Activated naive CD4-positive, alpha-beta T cell treated with anti-CD3 and anti-CD28 coated beads, Interleukin-2, amount 50 U/mL, for 72 hours (primary cell): ENCODE measurements around the gene LMO7. TPM values are rescaled to one million over a fixed set of nuclear protein-coding genes. Genes with fewer than 3 reads are reported as not detected.

Experiments
- ATAC-seq, 2 donors: fragments of 150-1000 bp; cut with Tn5 transposase; 2 replicates each; pipeline ENCODE4 v1.10.0; 2021; ENCODE audit warnings: mild to moderate bottlenecking in 2 of 2, moderate library complexity in 2 of 2
- DNase-seq, 2 donors: peaks; one replicate each; pipeline ENCODE4 v3.0.0; 2021 to 2022; ENCODE audit warnings: low spot score in 2 of 2
- H3K27ac Mint-ChIP-seq, 2 donors: one replicate each; pipeline ENCODE4 v1.8.0; 2022; ENCODE audit warnings: mild to moderate bottlenecking in 2 of 2, mixed read lengths in 2 of 2
- H3K36me3 Mint-ChIP-seq, 2 donors: one replicate each; pipeline ENCODE4 v1.8.0; 2022; ENCODE audit warnings: mixed read lengths in 2 of 2
- H3K9me3 Mint-ChIP-seq, 2 donors: one replicate each; pipeline ENCODE4 v1.8.0; 2022; ENCODE audit warnings: mixed read lengths in 2 of 2
- total RNA-seq, 2 donors: library from RNA; stranded (reverse); gene quantifications; one replicate each; pipeline ENCODE4 v1.2.3, GENCODE V29; 2022

The LMO7 gene
- total RNA-seq, 2 donors from 2014 or later: 12.5 to 31.1 TPM

- ATAC-seq: no peak
- peaks cover 0 to 32% of the 10 kb centered on the region in 2 donors for H3K36me3 Mint-ChIP-seq
- H3K27ac Mint-ChIP-seq: no peak overlapping the region
- H3K9me3 Mint-ChIP-seq: peaks cover 20 to 25% of the 10 kb centered on the region in 2 donors
- no peak for DNase-seq
Measured at GRCh38 chr13:75745387-75745786, 109.3 kb downstream of the LMO7 start.

DNA sequence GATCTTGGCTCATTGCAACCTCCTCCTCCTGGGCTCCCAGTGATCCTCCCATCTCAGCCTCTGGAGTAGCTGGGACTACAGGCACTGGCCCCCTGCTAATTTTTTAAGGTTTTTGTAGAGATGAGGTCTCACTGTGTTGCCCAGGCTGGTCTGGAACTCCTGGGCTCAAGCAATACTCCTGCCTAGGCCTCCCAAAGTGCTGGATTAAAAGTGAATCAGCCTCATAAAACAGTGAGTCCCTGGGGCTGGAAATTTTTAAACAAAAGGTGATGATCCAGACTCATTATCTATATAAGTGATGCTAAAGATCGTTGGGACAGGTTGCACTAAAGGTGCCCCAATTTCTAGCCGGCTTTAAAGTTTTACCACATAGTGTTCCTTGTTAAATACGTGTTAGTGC, 112.7 kb downstream of the LMO7 start:
- Mint-ChIP-seq H3K27ac (no peak overlapping the region), H3K9me3 (peaks cover 10 to 27% of the 10 kb centered on the region in 2 donors), H3K36me3 (peaks cover 4 to 27% of the 10 kb centered on the region in 2 donors)
- ATAC-seq (no peak), DNase-seq (no peak)

DNA sequence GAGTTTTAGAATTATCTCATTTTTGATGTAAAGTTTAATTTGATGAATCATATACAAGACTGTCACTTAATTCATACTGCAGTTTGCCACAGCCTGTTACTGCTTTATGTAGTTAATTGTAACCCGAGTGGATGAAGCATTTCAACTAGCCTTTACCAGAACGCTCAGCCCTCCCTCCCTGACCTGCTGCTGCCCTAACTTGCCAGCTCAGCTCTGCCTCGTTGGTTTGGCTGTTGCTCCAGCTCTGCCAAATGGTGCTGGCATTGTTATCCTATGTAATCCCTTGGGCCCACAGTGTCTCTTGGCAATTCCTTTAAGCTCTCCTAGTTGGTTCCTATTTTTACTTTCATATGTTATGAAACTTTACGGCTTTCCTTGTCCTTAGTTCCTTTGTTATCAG, 113.3 kb downstream of the LMO7 start:
- DNase-seq (no peak), ATAC-seq (no peak)
- no peak overlapping the region for H3K27ac Mint-ChIP-seq

GRCh38 chr13:75751350-75751749, 115.2 kb downstream of the LMO7 start:
- Mint-ChIP-seq H3K36me3 (peaks cover 13 to 39% of the 10 kb centered on the region in 2 donors), H3K9me3 (peaks cover 4 to 35% of the 10 kb centered on the region in 2 donors), H3K27ac (no peak overlapping the region)
- no peak for DNase-seq
- no peak for ATAC-seq

More for the DNA sequence above, 113.3 kb downstream of the LMO7 start:
- peaks cover 8 to 31% of the 10 kb centered on the region in 2 donors for H3K36me3 Mint-ChIP-seq
- H3K9me3 Mint-ChIP-seq: peaks cover 14 to 32% of the 10 kb centered on the region in 2 donors

GRCh38 chr13:75752826-75753225, 116.7 kb downstream of the LMO7 start:
- no peak for ATAC-seq
- no peak overlapping the region for H3K27ac Mint-ChIP-seq
- H3K9me3 Mint-ChIP-seq: peaks cover 4 to 44% of the 10 kb centered on the region in 2 donors
- H3K36me3 Mint-ChIP-seq: peaks cover 13 to 45% of the 10 kb centered on the region in 2 donors
- DNase-seq: no peak

GRCh38 chr13:75754936-75755335, 118.8 kb downstream of the LMO7 start:
- peaks cover 13 to 63% of the 10 kb centered on the region in 2 donors for H3K36me3 Mint-ChIP-seq
- H3K9me3 Mint-ChIP-seq: peaks cover 4 to 49% of the 10 kb centered on the region in 2 donors
- ATAC-seq (no peak), DNase-seq (no peak)
- no peak overlapping the region for H3K27ac Mint-ChIP-seq

DNA sequence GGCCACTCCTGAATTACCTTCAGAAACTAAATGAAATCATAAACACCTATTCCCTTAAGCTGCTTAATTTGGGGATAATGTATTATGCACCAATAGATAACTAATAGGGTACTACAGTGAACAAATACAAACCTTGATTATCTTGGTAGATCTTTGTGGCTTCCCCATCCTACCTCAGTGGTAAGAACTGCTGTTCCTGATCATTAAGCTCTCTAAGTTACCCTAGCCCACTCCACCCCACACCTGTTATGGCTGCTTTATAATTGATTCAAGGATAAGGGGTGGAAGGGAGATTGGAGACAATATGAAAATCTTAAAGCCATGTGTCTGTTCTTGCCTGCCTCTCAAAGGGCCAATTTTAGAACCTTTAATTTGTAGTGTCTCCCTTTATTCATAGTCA, 121.2 kb downstream of the LMO7 start:
- Mint-ChIP-seq H3K27ac (no peak overlapping the region), H3K9me3 (peaks cover 4 to 49% of the 10 kb centered on the region in 2 donors), H3K36me3 (peaks cover 13 to 67% of the 10 kb centered on the region in 2 donors)
- ATAC-seq (no peak), DNase-seq (no peak)

- no peak overlapping the region for H3K27ac Mint-ChIP-seq
- H3K9me3 Mint-ChIP-seq: peaks cover 0 to 33% of the 10 kb centered on the region in 2 donors
- peaks cover 5 to 52% of the 10 kb centered on the region in 2 donors for H3K36me3 Mint-ChIP-seq
- ATAC-seq: no peak
- DNase-seq: no peak
Measured at GRCh38 chr13:75759531-75759930, 123.4 kb downstream of the LMO7 start.

DNA sequence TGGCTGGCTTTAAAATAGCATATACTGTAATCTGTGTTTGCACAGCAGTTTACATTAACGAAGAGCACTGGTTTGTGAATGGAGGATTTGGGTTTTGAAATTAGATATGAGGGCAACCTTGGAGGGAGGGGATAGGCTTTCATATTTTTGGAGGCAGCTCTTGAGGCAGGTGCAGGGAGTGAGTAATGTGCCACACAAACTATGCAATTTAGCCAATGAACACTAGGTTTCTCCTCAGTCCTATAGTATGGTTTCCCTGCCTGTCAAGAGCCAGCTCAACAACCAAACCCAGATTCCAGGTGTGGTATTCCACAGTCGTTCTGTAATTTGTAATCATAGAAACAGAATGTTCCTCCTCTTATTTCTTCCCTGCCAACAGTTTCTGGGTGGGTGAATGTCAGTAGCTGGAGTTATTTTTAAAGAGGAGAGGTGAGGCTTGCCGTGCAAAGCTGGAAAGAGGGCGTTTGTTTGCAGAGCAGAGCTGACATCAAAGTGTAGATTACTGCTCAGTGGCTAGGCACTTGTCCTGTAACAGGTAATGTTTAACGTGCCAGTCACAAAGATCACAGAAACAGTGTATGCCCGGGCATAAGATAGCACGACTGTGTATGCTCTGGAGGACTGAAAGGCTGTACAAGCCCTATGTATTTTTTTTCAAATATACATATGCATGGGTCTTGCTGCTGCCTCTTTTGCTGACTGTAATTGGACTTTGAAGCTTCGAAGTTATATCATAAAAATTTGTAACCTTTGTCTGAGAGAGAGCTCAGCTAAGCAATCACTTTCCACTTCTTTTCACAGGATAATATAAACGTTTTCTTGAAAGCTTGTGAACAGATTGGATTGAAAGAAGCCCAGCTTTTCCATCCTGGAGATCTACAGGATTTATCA, 124.2 kb downstream of the LMO7 start:
- peaks cover 0 to 27% of the 10 kb centered on the region in 2 donors for H3K9me3 Mint-ChIP-seq
- DNase-seq: peak in 1 of 2 donors; percentile 16
- peaks cover 1 to 46% of the 10 kb centered on the region in 2 donors for H3K36me3 Mint-ChIP-seq

DNA sequence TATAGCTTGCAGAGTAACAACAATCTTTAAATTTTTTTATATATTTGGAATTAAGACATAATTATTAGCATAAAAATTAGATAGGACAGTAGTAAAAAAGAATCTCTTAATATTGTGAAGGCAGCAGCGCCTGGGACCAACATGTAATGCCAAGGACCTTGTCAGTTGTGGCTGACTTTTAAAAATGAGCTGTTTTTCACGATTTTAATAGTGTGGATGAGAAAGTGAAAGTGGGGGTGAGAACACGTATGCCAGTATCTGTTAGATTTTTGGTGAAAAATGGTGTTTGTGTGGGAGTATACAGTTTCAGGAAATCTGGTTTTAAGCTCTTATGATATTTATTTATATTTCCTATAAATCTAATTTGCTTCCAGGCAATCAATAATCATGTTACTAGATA, 125.2 kb downstream of the LMO7 start:
- ATAC-seq (peak; percentile 64 to 69), DNase-seq (no peak)
- Mint-ChIP-seq H3K36me3 (peaks cover 6 to 46% of the 10 kb centered on the region in 2 donors), H3K27ac (peak overlapping the region; percentile 73 to 88), H3K9me3 (peaks cover 0 to 28% of the 10 kb centered on the region in 2 donors)

More for the DNA sequence above, 124.2 kb downstream of the LMO7 start:
- ATAC-seq: peak; percentile 47 to 53
- H3K27ac Mint-ChIP-seq: peak overlapping the region; percentile 26 to 44

DNA sequence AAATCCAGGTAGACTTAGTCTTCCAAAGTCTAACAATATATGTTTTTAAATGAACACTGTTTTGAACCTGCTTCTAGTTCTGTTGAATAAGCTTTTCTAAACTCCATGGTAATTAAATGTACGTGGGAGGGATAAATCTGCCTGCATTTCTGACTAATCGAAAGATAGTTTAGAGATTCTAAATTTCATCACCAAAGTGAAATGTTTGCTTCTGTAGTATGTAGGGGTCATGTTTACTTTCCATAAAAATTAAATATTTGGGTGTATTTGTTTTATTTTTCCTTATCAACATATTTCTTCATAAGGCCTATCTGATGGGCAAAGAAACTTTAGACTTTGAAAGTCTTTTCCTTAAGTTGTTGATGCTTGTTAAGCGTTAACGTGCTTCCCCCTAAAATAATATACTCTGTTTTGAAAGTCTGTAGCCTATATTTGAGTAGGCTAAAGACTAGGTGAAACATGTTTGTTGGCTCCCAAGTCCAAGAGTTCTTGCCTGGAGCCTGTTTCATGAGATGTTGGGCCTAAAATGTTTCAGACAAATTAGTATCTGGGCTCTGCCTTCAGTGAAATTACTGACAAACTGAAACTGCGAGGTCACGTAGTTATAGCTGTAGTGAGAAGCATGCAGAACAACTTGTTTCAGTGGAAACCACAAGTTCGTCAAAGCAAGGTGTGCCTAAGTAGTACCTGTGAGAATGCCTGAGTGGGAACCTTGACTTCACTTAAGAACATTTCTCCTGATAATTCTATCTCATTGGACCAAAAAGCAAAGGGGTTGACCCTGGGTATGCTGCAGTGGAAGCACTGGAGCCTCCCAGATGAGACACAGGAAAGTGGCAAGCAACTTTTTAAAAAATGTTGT, 126.2 kb downstream of the LMO7 start:
- Mint-ChIP-seq H3K36me3 (peaks cover 10 to 45% of the 10 kb centered on the region in 2 donors), H3K9me3 (peaks cover 0 to 23% of the 10 kb centered on the region in 2 donors), H3K27ac (peak overlapping the region; percentile 88 to 96)
- ATAC-seq: peak; percentile 85 to 88
- DNase-seq: peak in 1 of 2 donors; percentile 42

DNA sequence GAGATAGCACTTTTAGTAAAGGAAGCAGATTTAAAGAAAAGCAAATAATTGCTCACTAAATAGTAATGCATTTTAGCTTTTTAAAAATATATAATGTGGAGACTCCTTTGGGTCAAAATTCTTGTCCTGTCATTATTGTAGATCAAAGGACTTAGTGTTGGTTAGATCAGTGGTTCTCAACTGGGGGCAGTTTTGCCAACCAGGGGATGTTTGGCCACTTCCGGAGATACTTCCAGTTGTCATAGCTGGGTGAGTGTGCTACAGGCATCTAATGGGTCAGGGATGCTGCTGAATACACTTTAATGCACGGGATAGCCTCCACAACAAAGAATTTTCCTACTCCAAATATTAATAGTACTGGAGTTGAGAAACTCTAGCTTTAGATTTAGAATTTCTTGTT, 126.8 kb downstream of the LMO7 start:
- peak overlapping the region; percentile 88 to 96 for H3K27ac Mint-ChIP-seq
- H3K36me3 Mint-ChIP-seq: peaks cover 10 to 45% of the 10 kb centered on the region in 2 donors
- ATAC-seq (no peak), DNase-seq (no peak)
- peaks cover 0 to 19% of the 10 kb centered on the region in 2 donors for H3K9me3 Mint-ChIP-seq

DNA sequence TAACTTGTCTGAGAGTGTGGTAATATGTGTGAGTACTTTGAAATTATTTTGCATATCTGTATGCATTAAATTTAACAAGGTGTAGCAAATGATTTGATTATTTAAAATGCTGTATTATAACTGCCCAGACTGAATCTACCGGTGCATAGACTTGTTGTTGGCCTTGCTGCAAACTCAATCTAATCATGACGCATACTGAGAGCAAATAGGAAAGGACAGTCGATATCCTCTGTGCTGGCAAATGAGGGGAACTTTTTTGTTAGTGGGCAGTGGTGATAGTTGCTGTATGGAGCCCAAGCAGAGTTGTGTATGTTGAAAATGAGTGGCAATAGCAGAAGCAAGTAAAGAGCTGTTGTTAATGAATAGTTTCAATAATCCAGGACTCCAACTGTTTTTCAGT, 127.4 kb downstream of the LMO7 start:
- peaks cover 10 to 42% of the 10 kb centered on the region in 2 donors for H3K36me3 Mint-ChIP-seq
- H3K9me3 Mint-ChIP-seq: peaks cover 0 to 19% of the 10 kb centered on the region in 2 donors
- H3K27ac Mint-ChIP-seq: no peak overlapping the region
- ATAC-seq: no peak
- DNase-seq: no peak

DNA sequence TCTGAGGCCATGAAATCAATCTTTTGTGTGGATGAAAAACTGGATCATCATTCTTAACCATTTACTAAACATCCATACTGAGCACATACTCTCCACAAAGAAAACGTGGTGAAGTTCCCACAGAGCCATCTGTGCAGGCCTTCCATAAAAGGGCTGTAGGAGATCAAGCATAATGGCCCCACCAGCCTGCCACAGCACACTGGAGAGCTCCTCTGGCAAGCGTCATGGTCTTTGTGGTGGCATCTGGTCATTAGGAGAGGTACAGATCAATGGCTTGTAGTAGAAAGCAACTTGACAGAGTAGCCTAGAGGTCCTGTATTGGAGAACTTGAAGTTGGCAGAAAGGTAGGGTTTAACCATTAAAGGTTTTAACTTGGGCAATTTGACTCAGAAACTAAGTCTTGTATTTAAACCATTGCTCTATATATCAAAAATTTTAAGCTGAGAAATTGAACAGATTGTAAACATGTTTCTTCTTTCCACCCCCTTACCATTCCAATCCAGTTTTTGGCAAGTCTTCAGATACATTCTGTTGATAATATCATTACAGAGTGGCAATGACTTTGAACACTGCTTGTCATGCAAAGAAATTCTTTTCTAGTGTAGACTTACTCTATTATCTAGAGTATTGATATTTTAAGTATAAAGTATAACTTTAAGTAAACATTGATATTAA, 128.3 kb downstream of the LMO7 start:
- DNase-seq (no peak), ATAC-seq (no peak)
- Mint-ChIP-seq H3K9me3 (peaks cover 0 to 17% of the 10 kb centered on the region in 2 donors), H3K27ac (no peak overlapping the region), H3K36me3 (peaks cover 10 to 33% of the 10 kb centered on the region in 2 donors)

DNA sequence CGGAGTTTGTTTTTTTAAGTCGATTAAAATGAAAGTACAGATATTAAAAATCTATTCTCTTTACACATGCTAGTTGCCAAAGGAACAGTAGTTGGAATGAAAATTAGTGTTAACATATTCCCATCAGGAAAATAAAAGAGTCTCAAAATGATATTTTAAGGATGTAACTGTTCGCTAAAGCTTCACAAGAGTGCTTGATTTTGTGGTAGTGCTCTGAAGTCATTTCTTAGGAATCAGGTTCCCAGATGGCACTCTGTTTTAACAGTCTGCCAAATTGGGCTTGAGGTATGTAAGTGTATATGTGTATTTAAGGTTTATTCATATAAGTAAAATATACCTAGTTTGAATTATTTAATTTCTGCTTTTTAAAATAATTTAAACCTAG, 128.8 kb downstream of the LMO7 start:
- DNase-seq (no peak), ATAC-seq (no peak)
- Mint-ChIP-seq H3K9me3 (peaks cover 0 to 14% of the 10 kb centered on the region in 2 donors), H3K27ac (no peak overlapping the region), H3K36me3 (peaks cover 10 to 28% of the 10 kb centered on the region in 2 donors)

DNA sequence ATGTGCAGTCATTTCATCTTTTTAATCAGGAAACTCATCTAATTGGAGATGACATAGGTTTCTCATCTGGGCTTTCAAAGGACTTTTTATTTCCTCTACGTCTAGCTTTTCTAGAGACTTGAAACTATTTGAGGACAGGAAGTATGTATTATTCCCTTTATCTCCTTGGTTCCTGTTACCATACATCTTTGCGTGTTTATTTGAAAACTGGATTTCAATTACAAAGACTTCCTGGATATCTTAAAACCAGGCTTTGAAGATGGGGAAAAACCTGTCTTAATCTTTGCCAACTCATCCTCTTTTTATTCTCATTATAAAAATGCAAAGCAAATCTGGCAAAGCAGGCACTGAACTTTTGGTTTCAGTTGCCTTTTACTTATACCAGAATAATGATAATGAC, 130.5 kb downstream of the LMO7 start:
- peaks cover 10 to 23% of the 10 kb centered on the region in 2 donors for H3K36me3 Mint-ChIP-seq
- DNase-seq: no peak
- peaks cover 0 to 14% of the 10 kb centered on the region in 2 donors for H3K9me3 Mint-ChIP-seq
- peak overlapping the region; percentile 22 to 86 for H3K27ac Mint-ChIP-seq
- ATAC-seq: peak; percentile 9 to 15
